ENCODE measurements around the gene USP13. TPM values are rescaled to one million over a fixed set of nuclear protein-coding genes. Genes with fewer than 3 reads are reported as not detected.
"Not testable (repeated sequence)": the region's sequence is repeated elsewhere in the genome, so short reads cannot be mapped to it uniquely, and the experiment has no call there.

USP13 gene
- total and polyA plus RNA-seq, 2 experiments from 2014 or later, result 6.0 to 8.2 TPM

DNA sequence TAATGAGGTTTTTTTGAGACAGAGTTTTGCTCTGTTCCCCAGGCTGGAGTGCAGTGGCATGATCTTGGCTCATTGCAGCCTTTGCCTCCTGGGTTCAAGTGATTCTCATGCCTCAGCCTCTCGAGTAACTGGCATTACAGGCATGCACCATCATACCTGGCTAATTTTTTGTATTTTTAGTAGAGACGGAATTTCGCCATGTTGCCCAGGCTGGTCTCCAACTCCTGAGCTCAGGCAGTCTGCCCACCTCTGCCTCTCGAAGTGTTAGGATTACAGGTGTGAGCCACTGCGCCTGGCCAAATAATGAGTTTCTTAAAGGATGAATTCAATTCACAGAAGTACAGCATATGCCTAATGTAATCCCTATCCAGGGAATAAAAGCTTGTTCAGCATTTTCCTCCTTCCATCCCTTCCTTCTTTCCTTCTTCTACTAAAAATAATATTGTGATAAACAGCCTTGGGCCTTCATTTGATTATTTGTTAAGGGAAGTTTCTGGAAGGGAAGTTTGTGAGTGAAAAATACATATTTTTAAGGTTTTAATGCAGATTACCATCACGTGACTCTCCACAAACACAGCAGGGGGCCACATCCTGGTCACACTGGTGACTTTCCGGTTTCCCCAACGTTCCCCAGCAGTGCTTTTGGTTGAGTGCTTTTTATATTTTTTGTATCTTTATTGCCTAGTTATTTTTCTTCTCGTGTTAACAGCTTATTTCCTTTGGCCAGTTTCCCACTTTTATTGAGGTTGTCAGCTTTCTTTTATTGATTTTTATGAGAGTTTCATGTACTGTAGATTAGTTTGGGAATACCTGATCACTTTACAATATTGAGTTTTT is 116.8 kb downstream of the USP13 start:
- Histone ChIP-seq H2AFZ (no peak overlapping the region), H3K4me1 (ENCODE audit: insufficient read depth) (peaks cover 12% of the 10 kb centered on the region), H3K9ac (no peak overlapping the region), H3K27me3 (replicated peaks; ENCODE audit: insufficient read depth) (no peaks in the 10 kb centered on the region), H3K36me3 (ENCODE audit: low read depth) (no peaks in the 10 kb centered on the region), H4K20me1 (ENCODE audit: insufficient read depth) (no peaks in the 10 kb centered on the region), H3K9me3 (ENCODE audit: low read depth) (no peaks in the 10 kb centered on the region), H3K79me2 (ENCODE audit: insufficient read depth) (no peaks in the 10 kb centered on the region), H3K9me2 (ENCODE audit: insufficient read depth) (no peaks in the 10 kb centered on the region), H3F3A (ENCODE audit: insufficient read depth) (no peaks in the 10 kb centered on the region), H3K27ac (no peak overlapping the region), H3K4me2 (ENCODE audit: unreplicated experiment) (no peak overlapping the region), H3K4me3 (no peak overlapping the region)
- WGBS, 2 experiments (ENCODE audit: low coverage in 1 of 2, low lambda C conversion rate in 2 of 2, missing lambda C conversion rate in 2 of 2), result 74 to 76% methylated on average over 9 of the region's 9 CpGs
- TF ChIP-seq EZH2phosphoT487 (IDR thresholded peaks at IDR 0.05; ENCODE audit: insufficient read depth, low read depth) (no peak), EZH2 (IDR thresholded peaks at IDR 0.05; ENCODE audit: insufficient read depth, poor library complexity, severe bottlenecking) (no peak)
- in situ Hi-C loops (cut with MboI), result no loop called here
- no peak for DNase-seq

DNA sequence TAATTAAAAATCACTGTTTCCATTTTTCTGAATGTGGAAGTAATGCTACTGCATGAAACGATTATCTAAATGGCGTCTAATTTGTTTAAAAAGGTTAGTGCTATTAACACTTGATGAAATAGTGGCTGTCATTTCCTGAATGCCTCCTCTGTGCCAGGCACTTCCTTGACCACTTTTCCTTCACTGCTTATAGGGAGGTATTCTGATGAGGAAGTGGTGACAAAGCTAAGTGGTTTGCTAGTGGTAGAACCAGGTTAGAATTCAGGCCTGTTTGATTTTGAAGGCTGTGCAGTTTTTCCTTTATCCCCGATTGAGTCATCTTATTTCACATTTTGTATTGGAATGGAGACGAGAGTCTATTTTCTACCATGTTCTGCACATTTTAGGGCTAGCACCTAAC is 119.0 kb downstream of the USP13 start:
- no peaks in the 10 kb centered on the region for H3F3A ChIP-seq (ENCODE audit: insufficient read depth)
- no peak overlapping the region for H3K4me3 ChIP-seq
- H4K20me1 ChIP-seq (ENCODE audit: insufficient read depth), result no peaks in the 10 kb centered on the region
- H2AFZ ChIP-seq, result no peak overlapping the region
- no peak overlapping the region for H3K4me2 ChIP-seq (ENCODE audit: unreplicated experiment)
- H3K9me3 ChIP-seq (ENCODE audit: low read depth), result no peaks in the 10 kb centered on the region
- H3K27me3 ChIP-seq (replicated peaks; ENCODE audit: insufficient read depth), result no peaks in the 10 kb centered on the region
- H3K79me2 ChIP-seq (ENCODE audit: insufficient read depth), result no peaks in the 10 kb centered on the region
- TF ChIP-seq EZH2 (IDR thresholded peaks at IDR 0.05; ENCODE audit: insufficient read depth, poor library complexity, severe bottlenecking), result no peak
- no peak for TF ChIP-seq EZH2phosphoT487 (IDR thresholded peaks at IDR 0.05; ENCODE audit: insufficient read depth, low read depth)
- in situ Hi-C loops (cut with MboI), result no loop called here
- no peak overlapping the region for H3K9ac ChIP-seq
- no peak overlapping the region for H3K27ac ChIP-seq
- no peaks in the 10 kb centered on the region for H3K9me2 ChIP-seq (ENCODE audit: insufficient read depth)
- no peak for DNase-seq
- WGBS, 2 experiments (ENCODE audit: low coverage in 1 of 2, low lambda C conversion rate in 2 of 2, missing lambda C conversion rate in 2 of 2), result 90 to 92% methylated on average over 4 of the region's 4 CpGs
- no peaks in the 10 kb centered on the region for H3K36me3 ChIP-seq (ENCODE audit: low read depth)
- H3K4me1 ChIP-seq (ENCODE audit: insufficient read depth), result peaks cover 8% of the 10 kb centered on the region; the same call in 1 of the 2 replicates

DNA sequence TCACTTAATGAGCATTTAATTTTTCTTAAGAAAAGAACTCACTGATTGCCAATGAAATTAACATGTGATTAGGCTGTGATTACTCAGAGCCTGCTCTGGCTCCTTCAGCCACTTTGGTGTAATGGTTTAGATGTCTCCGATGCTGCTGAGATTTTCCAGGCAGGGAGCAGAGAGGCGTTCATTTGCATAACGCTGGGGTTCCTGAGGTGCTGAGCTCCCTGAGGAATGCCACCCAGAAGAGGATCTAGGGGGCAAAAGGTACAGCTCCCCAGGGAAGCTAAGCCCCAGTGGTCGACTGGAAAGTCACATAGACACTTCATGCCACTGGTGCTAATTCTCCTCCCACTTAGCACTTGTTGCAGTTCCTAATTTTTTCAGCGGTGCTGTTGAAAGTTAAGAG is 119.5 kb downstream of the USP13 start:
- TF ChIP-seq EZH2 (IDR thresholded peaks at IDR 0.05; ENCODE audit: insufficient read depth, poor library complexity, severe bottlenecking), result no peak
- TF ChIP-seq EZH2phosphoT487 (IDR thresholded peaks at IDR 0.05; ENCODE audit: insufficient read depth, low read depth), result no peak
- H3K36me3 ChIP-seq (ENCODE audit: low read depth), result no peaks in the 10 kb centered on the region
- H3K9me2 ChIP-seq (ENCODE audit: insufficient read depth), result no peaks in the 10 kb centered on the region
- WGBS, 2 experiments (ENCODE audit: low coverage in 1 of 2, low lambda C conversion rate in 2 of 2, missing lambda C conversion rate in 2 of 2), result 77 to 78% methylated on average over 5 of the region's 5 CpGs
- no peaks in the 10 kb centered on the region for H3K27me3 ChIP-seq (replicated peaks; ENCODE audit: insufficient read depth)
- in situ Hi-C loops (cut with MboI), result no loop called here
- no peaks in the 10 kb centered on the region for H3K9me3 ChIP-seq (ENCODE audit: low read depth)
- H3K9ac ChIP-seq, result no peak overlapping the region
- no peaks in the 10 kb centered on the region for H3F3A ChIP-seq (ENCODE audit: insufficient read depth)
- H3K4me2 ChIP-seq (ENCODE audit: unreplicated experiment), result no peak overlapping the region
- no peaks in the 10 kb centered on the region for H3K79me2 ChIP-seq (ENCODE audit: insufficient read depth)
- H4K20me1 ChIP-seq (ENCODE audit: insufficient read depth), result no peaks in the 10 kb centered on the region
- H2AFZ ChIP-seq, result no peak overlapping the region
- peaks cover 8% of the 10 kb centered on the region; the same call in 1 of the 2 replicates for H3K4me1 ChIP-seq (ENCODE audit: insufficient read depth)
- no peak overlapping the region for H3K27ac ChIP-seq
- no peak overlapping the region for H3K4me3 ChIP-seq
- DNase-seq, result no peak

DNA sequence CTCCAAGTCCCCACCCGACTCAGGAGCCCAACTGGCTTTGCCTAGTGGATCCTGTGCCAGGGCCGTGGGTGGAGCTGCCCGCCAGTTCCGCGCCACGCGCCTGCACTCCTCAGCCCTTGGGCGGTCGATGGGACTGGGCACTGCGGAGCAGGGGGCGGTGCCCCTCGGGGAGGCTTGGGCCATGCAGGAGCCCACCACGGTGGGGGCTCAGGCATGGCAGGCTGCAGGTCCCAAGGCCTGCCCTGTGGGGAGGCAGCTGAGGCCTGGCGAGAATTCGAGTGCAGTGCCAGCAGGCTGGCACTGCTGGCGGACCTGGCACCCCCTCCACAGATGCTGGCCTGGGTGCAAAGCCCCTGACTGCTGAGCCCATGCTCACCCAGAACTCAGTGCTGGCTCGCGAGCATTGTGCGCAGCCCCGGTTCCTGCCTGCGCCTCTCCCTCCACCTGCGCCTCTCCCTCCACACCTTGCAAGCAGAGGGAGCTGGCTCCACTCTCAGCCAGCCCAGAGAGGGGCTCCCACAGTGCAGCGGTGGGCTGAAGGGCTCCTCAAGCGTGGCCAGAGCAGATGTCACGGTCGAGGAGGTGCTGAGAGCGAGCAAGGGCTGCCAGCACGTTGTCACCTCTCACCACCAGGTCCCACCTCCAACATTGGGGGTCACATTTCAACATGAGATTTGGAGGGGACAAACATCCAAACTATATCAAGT is 122.7 kb downstream of the USP13 start:
- WGBS, 2 experiments (ENCODE audit: low coverage in 1 of 2, low lambda C conversion rate in 2 of 2, missing lambda C conversion rate in 2 of 2), result 97 to 98% methylated on average over 27 to 28 of the region's 28 CpGs
- H3K9me3 ChIP-seq (ENCODE audit: low read depth), result no peaks in the 10 kb centered on the region
- no peaks in the 10 kb centered on the region for H3K79me2 ChIP-seq (ENCODE audit: insufficient read depth)

DNA sequence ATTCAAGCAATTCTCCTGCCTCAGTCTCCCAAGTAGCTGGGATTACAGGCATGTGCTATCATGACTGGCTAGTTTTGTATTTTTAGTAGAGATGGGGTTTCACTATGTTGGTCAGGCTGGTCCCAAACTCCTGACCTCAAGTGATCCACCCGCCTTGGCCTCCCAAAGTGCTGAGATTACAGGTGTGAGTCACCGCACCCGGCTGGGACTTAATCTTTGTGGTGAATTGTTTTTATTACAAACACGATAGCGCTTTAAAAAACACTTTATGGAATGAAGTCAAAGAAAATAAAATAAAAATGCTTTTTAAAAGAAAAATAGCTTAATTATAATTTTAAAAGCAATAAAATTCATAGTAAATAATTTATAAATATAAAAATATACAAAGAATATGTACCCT is 130.0 kb downstream of the USP13 start:
- H3K27ac ChIP-seq; H3K9me3 ChIP-seq (ENCODE audit: low read depth); H3K36me3 ChIP-seq (ENCODE audit: low read depth); H3K4me2 ChIP-seq (ENCODE audit: unreplicated experiment); H3K9me2 ChIP-seq (ENCODE audit: insufficient read depth); in situ Hi-C loops (cut with MboI); H4K20me1 ChIP-seq (ENCODE audit: insufficient read depth); H3K9ac ChIP-seq; DNase-seq; H2AFZ ChIP-seq; H3K27me3 ChIP-seq (replicated peaks; ENCODE audit: insufficient read depth); H3K4me3 ChIP-seq; H3K79me2 ChIP-seq (ENCODE audit: insufficient read depth); H3F3A ChIP-seq (ENCODE audit: insufficient read depth); H3K4me1 ChIP-seq (ENCODE audit: insufficient read depth): not testable (repeated sequence)
- 83 to 86% methylated on average over 5 of the region's 5 CpGs for WGBS, 2 experiments (ENCODE audit: low coverage in 1 of 2, low lambda C conversion rate in 2 of 2, missing lambda C conversion rate in 2 of 2)

More for the DNA sequence above, 122.7 kb downstream of the USP13 start:
- DNase-seq, result no peak
- H3K9me2 ChIP-seq (ENCODE audit: insufficient read depth), result no peaks in the 10 kb centered on the region
- TF ChIP-seq EZH2 (IDR thresholded peaks at IDR 0.05; ENCODE audit: insufficient read depth, poor library complexity, severe bottlenecking) (no peak), EZH2phosphoT487 (IDR thresholded peaks at IDR 0.05; ENCODE audit: insufficient read depth, low read depth) (no peak)
- H3K4me3 ChIP-seq, result no peak overlapping the region
- no peak overlapping the region for H3K27ac ChIP-seq
- in situ Hi-C loops (cut with MboI), result no loop called here
- H3K36me3 ChIP-seq (ENCODE audit: low read depth), result no peaks in the 10 kb centered on the region
- H3F3A ChIP-seq (ENCODE audit: insufficient read depth), result no peaks in the 10 kb centered on the region
- H3K4me2 ChIP-seq (ENCODE audit: unreplicated experiment), result no peak overlapping the region
- H4K20me1 ChIP-seq (ENCODE audit: insufficient read depth), result no peaks in the 10 kb centered on the region
- no peaks in the 10 kb centered on the region for H3K27me3 ChIP-seq (replicated peaks; ENCODE audit: insufficient read depth)
- H3K4me1 ChIP-seq (ENCODE audit: insufficient read depth), result no peaks in the 10 kb centered on the region
- H3K9ac ChIP-seq, result no peak overlapping the region
- H2AFZ ChIP-seq, result no peak overlapping the region

Measured in GM23248 (cell line).